ENCODE data around the gene WNT5B. TPM values are rescaled to one million over a fixed set of nuclear protein-coding genes. Genes with fewer than 3 reads are reported as not detected.

WNT5B gene
- total RNA-seq, 2 donors from 2014 or later: 1.5 to 3.0 TPM

- Histone ChIP-seq H3K9me3 (no peaks in the 10 kb centered on the region), H3K4me1 (peaks cover 0 to 40% of the 10 kb centered on the region in 2 donors), H3K27me3 (no peaks in the 10 kb centered on the region), H3K36me3 (no peaks in the 10 kb centered on the region), H3K4me3 (no peak overlapping the region), H3K27ac (no peak overlapping the region)
- no peak for TF ChIP-seq CTCF (IDR thresholded peaks at IDR 0.05)
- no peak for DNase-seq (ENCODE audit: low spot score)
Measured at GRCh38 chr12:1633459-1633858, 4.4 kb downstream of the WNT5B start.

DNA sequence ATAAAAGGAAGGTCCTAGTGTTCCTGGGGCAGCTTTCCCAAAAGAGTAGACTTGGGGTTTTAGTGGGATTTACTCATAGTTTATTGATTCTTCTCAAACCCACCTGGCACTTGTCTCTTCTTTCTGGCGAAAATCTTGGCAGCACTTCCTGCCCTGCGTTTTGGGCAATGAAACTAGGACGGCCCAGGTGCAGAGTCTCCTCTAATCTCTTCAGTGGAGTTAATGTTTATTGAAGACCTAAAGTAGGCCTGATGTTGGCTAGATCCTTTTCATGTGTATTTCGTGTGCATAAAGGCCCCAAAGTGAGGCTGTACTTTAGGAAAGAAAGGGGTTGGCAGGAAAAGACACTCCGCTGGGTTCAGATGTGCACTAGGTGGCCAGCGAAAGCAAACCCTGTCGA, 5.1 kb downstream of the WNT5B start:
- peaks cover 0 to 37% of the 10 kb centered on the region in 2 donors for H3K4me1 ChIP-seq
- no peaks in the 10 kb centered on the region for H3K9me3 ChIP-seq
- no peaks in the 10 kb centered on the region for H3K36me3 ChIP-seq
- no peak for TF ChIP-seq CTCF (IDR thresholded peaks at IDR 0.05)
- no peak for DNase-seq (ENCODE audit: low spot score)
- no peaks in the 10 kb centered on the region for H3K27me3 ChIP-seq
- H3K27ac ChIP-seq: no peak overlapping the region
- no peak overlapping the region for H3K4me3 ChIP-seq

DNA sequence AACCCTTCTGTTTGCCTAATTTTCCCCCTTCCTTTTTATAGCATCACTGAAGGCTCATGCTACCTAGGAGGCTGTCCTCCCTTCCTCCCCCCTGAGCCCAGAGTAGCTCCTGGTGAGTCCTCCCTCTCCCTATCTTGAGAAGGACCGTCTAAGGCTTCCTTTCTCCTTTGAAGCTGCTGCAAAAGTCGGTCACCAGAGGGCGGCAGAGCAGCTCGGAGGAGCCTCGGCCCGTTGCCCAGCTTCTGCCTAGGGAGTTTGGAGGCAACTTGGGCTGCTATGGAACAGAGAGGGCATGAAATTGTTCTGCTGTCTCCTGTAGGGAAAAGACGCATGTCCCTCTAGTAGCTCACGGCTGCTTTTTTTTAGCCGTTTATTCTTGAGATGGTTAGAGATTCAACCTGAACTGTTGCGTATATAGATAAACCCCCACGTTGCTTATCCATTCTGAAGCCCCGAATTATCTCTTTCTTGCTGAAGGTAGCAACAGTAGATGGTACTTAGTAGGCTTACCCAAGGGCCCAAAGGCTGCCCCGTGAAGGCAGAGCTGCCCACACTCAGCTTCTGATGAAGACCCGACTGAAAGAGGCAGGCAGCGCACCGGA, 5.7 kb downstream of the WNT5B start:
- no peaks in the 10 kb centered on the region for H3K36me3 ChIP-seq
- DNase-seq (ENCODE audit: low spot score): peak; percentile 79
- peaks cover 0 to 32% of the 10 kb centered on the region in 2 donors for H3K4me1 ChIP-seq
- no peak overlapping the region for H3K27ac ChIP-seq
- no peaks in the 10 kb centered on the region for H3K27me3 ChIP-seq
- H3K4me3 ChIP-seq: no peak overlapping the region
- no peaks in the 10 kb centered on the region for H3K9me3 ChIP-seq
- peak; percentile 55 to 90 for TF ChIP-seq CTCF (IDR thresholded peaks at IDR 0.05)

GRCh38 chr12:1635301-1636095, 6.5 kb downstream of the WNT5B start:
- Histone ChIP-seq H3K4me3 (no peak overlapping the region), H3K4me1 (peaks cover 0 to 25% of the 10 kb centered on the region in 2 donors), H3K27me3 (no peaks in the 10 kb centered on the region), H3K9me3 (no peaks in the 10 kb centered on the region), H3K36me3 (no peaks in the 10 kb centered on the region), H3K27ac (no peak overlapping the region)
- DNase-seq (ENCODE audit: low spot score): no peak
- no peak for TF ChIP-seq CTCF (IDR thresholded peaks at IDR 0.05)

DNA sequence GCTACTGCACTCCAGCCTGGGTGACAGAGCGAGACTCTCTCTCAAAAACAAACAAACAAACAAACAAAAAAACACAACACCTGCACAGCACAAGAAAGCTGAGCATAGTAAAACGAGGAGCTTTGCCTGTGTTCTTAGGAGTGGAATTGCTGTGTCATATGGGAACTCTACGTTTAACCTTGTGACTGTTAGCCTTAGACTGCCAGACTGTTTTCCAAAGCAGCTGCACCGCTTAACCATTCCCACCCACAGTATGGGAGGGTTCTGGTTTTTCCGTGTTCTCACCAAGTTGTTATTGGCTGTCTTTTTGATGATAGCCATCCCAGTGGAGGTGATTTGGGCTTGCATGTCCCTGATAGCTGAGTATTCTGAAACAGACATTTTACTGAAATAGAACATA, 9.2 kb downstream of the WNT5B start:
- Histone ChIP-seq H3K36me3 (no peaks in the 10 kb centered on the region), H3K9me3 (no peaks in the 10 kb centered on the region), H3K27me3 (no peaks in the 10 kb centered on the region), H3K27ac (no peak overlapping the region), H3K4me3 (no peak overlapping the region), H3K4me1 (peaks cover 0 to 6% of the 10 kb centered on the region in 2 donors)
- DNase-seq (ENCODE audit: low spot score): no peak
- TF ChIP-seq CTCF (IDR thresholded peaks at IDR 0.05): no peak
